CD4-positive, alpha-beta T cell treated with Interleukin-15 for 1 hour (primary cell): Measurements from ENCODE around the gene SDR42E1.
"Not testable (repeated sequence)": the region's sequence is repeated elsewhere in the genome, so short reads cannot be mapped to it uniquely, and the experiment has no call there.

ENCODE experiments used
- DNase-seq: peaks from one replicate; pipeline ENCODE4 v3.0.0-alpha.2; 2020

SDR42E1 gene

DNA sequence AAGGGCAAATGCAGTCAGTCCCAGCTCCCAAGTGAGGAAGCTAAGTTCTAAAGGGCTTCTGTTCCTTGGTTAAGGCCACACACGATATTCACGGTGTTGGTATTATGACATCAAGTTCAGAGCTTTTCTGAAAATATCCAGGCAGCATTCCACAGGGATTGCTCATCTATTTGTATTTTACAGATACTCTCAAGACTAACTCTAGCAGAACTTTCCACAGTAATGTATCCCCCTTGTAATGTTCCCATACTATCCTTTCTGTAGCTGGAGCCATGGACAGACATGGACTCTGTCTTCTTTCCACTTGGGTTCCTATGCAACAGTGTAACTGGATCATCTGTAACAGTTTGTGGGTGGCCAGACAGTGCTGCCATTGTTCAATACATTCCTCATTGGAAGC, 13.5 kb downstream of the SDR42E1 start:
- DNase-seq, result no peak

DNA sequence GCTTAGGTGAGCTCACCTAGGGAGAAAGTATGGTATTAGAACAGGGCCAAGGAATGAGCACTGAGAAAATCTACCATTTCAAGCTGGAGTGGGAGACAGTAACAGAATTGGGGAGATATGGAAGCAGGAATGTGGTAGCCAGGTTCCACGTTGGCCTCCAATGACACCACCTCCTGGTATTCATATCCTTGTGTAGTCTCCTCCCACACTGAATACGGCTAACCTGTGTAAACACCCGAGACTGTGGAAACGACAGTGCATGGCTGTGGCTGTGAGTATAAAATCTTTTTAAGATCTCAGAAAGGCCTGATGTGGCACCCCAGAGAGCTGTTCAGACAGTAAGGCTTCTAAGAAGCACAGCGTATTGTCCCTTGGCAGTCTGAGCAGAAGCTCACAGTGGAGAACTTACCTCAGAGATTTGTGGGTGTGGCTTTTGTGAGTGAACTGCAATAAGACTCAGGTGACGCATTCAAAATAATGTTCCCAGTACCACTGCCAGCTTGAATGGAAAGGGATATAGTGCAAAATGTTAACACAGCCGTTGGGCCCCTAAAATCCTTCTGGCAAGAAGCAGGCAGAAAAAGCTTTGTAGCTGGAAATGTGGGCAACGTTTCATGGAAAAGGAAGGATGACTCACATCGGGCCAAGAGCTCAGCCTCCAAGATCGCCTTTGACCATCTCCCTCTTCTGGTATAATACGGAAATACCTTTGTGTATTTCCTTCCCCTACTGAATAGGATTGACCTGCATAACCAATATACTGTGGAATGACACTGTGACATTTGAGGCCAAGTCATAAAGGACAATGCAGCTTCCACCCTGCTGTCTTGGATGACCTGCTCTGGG, 14.4 kb downstream of the SDR42E1 start:
- no peak for DNase-seq

DNA sequence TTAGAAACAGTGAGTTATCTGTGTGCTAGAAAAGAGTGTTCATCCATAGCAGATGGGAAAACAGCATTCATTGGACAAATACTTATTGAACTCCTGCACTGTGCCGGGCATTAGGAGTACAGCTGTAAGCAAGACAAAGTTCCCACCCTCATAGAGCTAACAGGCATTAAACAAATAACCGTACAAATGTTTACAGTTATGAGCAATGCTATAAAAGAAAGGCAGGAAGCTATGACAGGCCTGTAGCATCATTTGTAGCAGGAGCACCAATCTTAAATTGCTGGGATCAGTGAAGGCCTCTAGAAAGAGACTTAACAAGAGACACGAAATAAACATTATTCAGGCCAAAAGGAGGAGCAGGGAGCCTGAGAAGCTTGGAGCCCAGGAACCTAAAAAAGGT, 15.6 kb downstream of the SDR42E1 start:
- DNase-seq, result no peak

DNA sequence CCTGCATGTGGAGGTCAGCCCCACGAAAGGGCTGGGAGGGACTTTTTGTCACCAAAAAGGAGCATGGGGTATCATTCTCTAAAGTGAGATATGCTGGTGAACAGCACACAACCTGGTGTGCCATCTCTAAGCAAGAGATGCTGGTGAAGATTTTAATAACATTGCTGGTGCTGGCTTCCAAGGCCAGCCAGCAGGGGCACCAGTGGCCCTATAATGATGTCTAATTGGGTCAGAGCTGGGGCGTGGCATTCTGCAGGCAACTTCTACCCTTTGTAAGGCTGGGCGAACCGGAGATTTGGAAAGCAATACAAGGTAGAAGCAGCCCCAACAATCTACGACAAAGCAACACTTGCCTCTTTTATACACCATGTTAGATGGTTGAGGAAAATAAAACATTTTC, 16.8 kb downstream of the SDR42E1 start:
- DNase-seq, result no peak

DNA sequence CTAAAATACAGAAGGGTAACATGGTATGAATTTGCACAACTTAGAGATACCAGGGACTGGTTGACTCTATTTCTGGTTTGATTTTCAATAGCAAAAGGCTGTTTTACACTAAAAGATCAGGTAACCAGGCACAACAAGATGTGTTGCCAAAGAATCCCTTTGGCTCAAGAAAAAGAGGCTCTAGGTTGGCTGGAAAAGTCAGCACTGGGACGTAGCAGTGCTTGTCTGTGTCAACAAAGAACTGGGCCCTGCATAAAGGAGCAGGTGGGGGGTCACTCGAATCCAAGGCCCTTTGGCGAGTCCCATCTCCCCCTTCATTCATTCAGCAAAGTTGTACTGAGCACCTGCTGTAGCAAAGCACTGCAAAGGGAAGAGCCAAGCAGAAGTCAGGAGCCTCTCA, 18.4 kb downstream of the SDR42E1 start:
- DNase-seq, result no peak

DNA sequence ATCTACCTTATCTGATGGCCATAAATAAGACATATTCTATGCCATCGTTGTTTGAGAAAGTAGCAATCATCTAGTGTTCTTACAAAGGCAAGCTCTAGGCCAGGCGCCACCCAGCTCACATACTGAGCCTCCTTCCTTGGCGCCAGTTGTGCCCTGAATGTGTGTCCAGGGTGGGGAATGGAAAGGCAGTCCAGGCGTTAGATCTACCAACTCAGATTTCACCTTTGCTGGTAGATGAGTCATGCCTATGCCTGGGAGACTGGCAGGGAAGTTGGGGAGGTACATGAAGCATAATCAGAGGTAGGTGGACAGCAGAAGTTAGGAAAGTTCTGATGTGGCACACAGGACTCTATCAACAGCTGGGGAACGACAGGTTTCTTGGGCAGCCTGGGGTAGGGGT, 23.6 kb downstream of the SDR42E1 start:
- DNase-seq, result no peak

DNA sequence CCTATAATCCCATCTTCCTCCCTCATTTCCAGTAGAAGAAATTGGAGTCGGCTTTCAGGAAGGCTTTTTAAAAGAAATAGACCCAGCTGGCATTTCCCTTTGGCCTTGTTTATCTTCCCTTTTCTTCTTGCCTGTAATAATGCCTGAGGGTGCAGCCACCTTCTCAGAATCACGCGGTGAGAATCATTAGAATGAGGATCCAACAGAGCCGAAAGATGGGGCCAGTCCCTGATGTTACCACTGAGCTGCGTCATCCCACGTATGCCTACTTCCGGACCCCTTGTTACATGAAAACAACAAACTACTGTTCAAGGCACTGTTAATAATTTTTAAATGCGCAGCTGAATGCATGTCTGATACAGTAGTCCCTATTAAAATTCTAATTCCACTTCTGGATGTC, 24.1 kb downstream of the SDR42E1 start:
- no peak for DNase-seq

DNA sequence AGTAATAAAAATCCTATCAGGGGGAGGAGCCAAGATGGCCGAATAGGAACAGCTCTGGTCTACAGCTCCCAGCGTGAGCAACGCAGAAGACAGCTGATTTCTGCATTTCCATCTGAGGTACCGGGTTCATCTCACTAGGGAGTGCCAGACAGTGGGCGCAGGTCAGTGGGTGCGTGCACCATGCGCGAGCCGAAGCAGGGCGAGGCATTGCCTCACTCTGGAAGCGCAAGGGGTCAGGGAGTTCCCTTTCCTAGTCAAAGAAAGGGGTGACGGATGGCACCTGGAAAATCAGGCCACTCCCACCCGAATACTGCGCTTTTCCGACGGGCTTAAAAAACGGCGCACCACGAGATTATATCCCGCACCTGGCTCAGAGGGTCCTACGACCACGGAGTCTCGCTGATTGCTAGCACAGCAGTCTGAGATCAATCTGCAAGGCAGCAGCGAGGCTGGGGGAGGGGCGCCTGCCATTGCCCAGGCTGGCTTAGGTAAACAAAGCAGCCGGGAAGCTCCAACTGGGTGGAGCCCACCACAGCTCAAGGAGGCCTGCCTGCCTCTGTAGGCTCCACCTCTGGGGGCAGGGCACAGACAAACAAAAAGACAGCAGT, 33.8 kb downstream of the SDR42E1 start:
- DNase-seq, result not testable (repeated sequence)

DNA sequence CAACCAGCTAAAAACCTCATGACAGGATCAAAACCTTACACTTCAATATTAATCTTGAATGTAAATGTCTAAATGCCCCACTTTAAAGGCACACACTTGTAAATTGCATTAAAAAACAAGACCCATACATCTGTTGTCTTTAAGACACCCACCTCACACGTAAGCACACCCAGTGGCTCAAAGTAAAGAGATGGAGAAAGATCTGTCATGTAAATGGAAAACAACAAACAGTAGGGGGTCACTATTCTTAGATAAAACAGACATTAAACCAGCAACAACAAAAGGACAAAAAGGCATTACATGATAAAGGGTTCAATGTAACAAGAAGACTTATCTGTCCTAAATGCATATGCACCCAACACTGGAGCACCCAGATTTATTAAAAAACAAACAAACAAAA, 35.6 kb downstream of the SDR42E1 start:
- no peak for DNase-seq

DNA sequence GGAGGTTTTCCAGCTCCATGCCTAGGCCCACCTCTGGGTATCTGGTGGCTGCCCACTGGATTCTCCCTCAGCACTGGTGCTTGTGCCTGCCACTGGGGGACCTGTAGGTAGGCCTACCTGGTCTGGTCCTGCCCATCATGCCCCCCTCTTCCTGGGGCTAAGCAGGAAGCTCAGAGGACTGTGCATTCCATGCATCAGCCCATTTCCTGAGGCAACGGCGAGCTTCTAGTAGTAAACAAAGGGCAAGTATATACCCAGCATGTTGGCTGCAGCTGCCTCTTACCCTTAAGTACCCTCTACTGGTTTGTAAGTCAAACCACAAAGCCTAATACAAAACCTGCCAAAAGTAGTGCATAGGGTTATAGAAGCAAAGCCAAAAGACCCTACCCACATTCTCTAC, 37.5 kb downstream of the SDR42E1 start:
- DNase-seq, result no peak

DNA sequence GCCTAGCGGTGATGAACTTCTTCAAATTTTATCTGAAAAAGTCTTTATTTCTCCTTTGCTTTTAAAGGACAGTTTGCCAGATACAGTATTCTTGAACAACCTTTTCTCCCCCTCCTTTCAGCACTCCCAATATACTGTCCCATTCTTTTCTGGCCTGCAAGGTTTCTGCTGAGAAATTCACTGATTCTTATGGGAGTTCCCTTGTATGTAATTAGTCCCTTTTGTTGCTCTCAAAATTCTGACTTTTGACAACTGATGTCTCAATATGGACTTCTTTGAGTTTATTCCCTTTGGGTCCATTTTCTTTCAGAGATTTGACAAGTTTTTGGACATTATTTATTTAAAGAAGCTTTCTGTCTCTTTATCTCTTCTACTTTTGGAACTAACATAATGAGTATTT, 39.4 kb downstream of the SDR42E1 start:
- DNase-seq, result no peak

DNA sequence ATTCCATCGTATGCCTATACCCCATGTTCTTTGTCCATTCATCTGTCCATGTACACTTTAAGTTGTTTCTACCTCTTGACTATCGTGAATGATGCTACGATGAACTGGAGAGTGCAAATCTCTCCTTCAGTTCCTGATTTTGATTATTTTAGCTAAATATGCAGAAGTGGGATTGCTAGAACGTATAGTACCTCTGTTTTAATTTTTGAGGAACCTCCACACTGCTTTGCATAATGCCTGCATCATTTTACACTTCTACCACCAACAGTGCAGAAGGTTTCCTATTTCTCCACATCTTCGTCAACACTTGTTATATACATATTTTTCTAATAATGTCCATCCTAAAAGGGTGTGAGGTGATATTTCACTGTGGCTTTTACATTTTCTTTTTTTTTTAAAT, 43.9 kb downstream of the SDR42E1 start:
- DNase-seq, result no peak

DNA sequence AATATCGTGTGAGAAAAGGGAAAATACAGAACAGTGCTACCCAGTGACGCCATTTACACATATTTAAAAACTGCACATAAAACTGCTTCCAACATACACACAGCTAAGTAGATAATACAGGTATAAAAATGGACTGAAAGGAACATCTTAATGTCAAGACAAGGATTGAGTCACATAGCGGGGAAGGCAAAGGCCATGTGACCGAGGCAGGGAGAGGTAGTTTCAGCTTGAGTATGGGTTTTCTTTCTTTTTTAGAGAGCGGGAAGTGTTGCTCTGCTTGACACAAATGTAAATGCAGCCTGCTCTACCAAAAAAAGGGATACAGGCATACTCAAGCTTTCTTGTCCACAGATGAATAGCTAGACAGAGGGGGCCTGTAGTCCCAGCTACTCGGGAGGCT, 46.5 kb downstream of the SDR42E1 start:
- DNase-seq, result no peak

DNA sequence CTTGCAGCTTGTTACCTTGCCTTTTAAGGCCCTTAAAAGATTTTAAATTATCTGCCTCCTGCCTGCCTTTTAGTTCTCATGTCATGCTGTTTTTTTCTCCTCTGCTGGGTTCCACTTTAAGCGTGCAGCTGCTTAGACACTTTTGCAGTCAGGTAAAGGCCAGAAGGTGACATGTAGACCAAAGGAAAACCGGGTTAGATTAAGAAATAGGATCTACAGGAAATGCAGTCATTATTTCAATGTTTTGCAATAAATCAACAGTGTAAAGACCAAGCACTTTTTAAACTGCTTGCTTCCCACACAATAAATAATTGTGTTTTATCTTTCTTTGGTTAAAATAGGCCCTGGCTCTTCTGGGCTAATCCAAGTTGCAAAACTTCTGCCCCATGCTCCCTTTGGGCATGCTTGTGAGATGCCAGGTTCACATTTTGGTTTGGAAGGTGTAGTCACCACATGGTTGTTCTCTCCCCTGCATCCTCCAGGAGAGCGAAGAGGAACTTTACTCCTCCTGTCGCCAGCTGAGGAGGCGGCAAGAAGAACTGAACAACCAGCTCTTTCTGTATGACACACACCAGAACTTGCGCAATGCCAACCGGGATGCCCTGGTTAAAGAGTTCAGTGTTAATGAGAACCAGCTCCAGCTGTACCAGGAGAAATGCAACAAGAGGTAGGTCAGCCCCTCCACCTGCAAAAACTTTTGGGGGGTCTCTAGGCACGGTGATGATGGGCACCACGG, 54.9 kb downstream of the SDR42E1 start:
- no peak for DNase-seq

DNA sequence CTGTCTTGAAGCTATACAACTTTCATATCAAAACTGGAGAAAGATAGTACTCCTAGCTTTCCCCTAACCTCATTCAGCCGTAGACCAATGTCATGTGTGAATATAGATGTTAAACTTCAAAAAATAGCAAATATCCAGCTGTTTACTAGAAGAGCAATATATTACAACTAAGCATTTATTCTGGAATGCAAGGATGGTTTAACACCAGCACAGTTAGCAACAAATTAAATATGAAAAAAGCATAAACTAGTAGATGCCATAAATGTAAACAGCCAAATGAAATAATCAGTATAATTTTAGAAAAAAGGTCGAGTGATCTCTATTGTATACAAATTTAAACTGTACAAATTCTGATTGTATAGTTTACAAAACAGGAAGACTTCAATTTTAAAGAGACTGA, 59.7 kb downstream of the SDR42E1 start:
- DNase-seq, result no peak

DNA sequence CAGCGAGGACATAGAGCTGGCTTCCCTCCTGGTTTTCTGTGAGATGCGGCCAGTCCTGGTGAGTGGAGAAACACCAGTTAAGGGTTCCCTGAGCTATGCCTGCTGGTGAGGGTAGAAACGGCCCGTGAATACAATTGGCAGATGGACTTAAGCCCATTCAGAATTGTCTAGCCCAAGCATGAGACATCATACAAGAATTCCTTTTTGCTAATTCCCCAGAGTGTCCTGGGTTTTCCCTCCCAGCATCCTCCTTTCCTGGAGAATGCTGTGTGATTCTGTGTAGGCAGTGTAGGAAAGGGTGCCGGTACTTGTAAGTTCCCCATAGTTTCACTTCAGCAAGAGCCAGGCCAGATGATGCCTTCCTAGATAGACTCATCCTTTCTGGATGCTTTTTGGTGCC, 65.1 kb downstream of the SDR42E1 start:
- DNase-seq, result no peak

DNA sequence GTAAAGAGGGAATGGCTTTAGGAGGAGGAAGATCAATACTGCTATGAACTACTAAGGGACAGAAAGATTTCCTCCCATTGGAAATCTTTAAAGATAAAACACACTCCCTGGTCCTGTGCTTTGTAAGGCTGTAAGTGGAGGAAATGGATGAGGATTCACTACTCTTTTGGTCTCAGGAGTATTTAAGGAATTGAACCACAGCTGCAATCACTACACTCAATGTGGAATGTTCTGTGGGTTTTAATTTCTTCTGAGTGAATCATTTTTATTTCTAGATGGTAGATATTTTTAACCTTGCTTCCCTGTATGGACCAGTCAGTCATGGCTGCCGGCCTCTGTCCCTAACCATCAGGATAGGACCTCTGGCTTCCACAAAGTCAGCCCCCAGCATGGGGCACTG, 65.6 kb downstream of the SDR42E1 start:
- no peak for DNase-seq

DNA sequence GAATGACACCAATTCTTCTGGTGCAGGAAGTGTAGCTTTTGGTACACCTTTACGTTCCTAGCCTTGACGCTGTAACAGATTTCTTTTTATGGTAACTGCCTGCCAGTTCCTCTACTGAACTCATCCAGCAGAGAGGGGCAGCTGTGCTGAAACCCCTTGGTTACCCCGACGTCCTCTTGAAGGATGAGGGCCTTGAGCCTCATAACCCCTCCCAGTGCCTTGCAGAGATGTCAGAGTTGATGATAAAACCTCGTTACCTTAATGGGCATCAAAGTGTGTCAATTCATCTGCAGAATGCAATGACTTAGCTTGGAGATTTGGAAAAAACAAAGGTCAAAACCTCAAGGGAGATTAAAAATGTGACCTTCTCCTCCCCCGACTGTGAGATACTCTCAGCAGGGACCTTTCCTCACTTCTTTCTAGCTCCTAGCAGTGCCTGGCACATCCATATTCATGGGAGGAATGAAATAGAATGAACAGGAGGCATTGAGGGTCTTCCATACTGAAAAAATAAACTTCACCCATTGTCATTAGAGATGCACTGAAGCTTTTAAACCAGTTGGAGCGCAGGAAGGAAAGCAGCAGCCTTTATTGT, 69.2 kb downstream of the SDR42E1 start:
- no peak for DNase-seq

DNA sequence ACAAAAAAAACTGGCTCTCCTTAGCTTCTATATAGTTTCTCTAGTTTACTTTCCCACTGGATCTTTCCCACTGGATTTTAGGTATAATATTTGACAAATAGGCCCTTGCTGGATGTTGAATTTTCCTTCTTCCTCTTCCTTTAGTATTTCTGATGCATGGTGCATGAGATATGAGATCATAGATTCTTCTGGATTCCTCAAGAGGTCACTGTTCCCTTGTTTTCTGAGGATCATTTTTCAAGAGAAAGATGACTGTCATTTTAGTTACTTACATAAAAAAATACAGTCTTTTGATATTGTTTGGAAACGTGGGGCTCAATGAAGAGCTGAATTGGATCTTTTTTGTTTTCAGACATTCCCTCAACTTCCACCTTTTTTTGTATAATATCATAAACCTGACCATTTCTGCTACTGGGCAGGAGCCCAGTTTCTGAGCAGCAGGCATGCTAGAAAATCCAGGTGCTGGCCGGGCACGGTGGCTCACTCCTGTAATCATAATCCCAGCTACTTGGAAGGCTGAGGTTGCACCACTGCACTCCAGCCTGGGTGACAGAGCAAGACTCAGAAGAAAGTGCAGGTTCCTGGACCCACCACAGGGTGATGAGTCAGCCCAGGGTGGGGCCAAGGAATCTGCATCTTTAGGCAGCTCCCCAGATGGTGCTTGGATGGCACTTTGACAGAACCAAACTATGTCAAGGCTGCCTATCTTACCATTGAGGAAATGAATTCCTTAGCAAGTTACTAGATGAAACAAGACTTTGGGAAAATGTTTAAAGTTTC, 70.3 kb downstream of the SDR42E1 start:
- no peak for DNase-seq

DNA sequence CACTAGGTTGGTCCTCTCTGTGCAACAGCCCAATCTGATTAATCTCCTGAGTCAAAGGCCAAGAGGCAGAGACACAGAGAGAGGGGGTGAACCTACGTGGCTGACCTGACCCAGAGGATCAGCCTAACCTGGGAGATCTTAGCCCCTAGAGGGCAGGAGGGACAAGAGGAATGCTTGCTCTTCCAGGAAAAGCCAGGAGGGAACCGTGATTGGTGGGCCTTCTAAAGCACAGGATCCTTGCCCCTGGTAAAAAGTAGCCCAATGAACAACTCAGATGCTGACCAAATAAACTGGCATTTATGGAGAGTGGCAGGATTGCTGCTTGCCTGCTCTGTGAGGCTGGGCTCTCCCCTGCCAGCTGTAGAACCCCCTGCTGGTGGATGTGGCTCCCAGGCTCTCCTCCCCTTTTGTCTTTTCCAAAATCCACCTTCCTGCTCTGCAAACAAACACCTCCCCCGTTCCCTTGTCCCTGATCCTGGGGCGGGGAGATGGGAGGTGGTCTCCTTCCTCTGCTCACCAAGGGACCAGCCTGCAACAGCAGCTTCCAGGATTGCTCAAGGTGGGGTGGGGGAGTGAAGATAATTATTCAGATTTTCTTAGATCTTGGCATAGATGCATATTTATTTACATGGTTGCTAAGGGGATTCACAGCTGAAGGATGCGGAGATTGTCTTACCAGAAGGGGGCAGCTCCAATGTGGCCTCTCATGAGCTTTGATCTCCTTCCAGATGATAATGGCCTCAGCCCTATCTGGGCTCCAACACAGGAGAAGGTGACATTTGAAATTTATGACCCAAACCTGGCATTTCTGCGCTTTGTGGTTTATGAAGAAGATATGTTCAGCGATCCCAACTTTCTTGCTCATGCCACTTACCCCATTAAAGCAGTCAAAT, 71.9 kb downstream of the SDR42E1 start:
- DNase-seq, result no peak
